Keratinocyte (primary cell): ENCODE data around the gene ERG. TPM values are rescaled to one million over a fixed set of nuclear protein-coding genes. Genes with fewer than 3 reads are reported as not detected.

ENCODE experiments used
- DNase-seq: peaks from one replicate; pipeline ENCODE4 v3.0.0-alpha.2; 2011; ENCODE audit warnings: low read depth, missing footprints, low spot score
- FAIRE-seq: peaks from 2 replicates; lab custom pipeline; 2011; peaks lifted over from hg19 to GRCh38; lab: Jason Lieb, UNC
- H2AFZ ChIP-seq: 2 replicates; pipeline ENCODE4 v1.6.0; 2012; ENCODE audit warnings: low read length, control low read depth, inconsistent platforms; ENCODE audit not compliant: control insufficient read depth
- H3K27ac ChIP-seq: 2 replicates; pipeline ENCODE4 v1.5.1; 2011; ENCODE audit warnings: low read length; ENCODE audit not compliant: control insufficient read depth, insufficient read depth
- H3K27me3 ChIP-seq: 3 replicates; pipeline ENCODE4 v1.6.0; 2011; ENCODE audit warnings: low read length; ENCODE audit not compliant: control insufficient read depth, insufficient read depth; ENCODE audit errors: extremely low read depth
- H3K36me3 ChIP-seq, 2 experiments: 2 replicates in 1 of 2; 3 replicates in 1 of 2; pipeline ENCODE4 v1.5.1; 2011; ENCODE audit warnings: low read length in 2 of 2, mild to moderate bottlenecking in 1 of 2; ENCODE audit not compliant: control insufficient read depth in 2 of 2, insufficient read depth in 2 of 2; ENCODE audit errors: extremely low read depth in 1 of 2
- H3K4me1 ChIP-seq: 3 replicates; pipeline ENCODE4 v1.5.1; 2011; ENCODE audit warnings: low read length; ENCODE audit not compliant: control insufficient read depth, insufficient read depth; ENCODE audit errors: extremely low read depth
- H3K4me2 ChIP-seq: 3 replicates; pipeline ENCODE4 v1.6.0; 2011; ENCODE audit warnings: low read depth, low read length; ENCODE audit not compliant: control insufficient read depth, insufficient read depth; ENCODE audit errors: extremely low read depth
- H3K4me3 ChIP-seq, 3 experiments: fragments of 200-600 bp in 1 of 3; sonication (generic) in 1 of 3; 2 replicates in 2 of 3; 3 replicates in 1 of 3; pipeline ENCODE4 v1.5.1; 2011 to 2016; ENCODE audit warnings: low read length in 3 of 3, mild to moderate bottlenecking in 3 of 3, control low read depth in 2 of 3, inconsistent platforms in 1 of 3, low read depth in 1 of 3, mixed read lengths in 1 of 3, mixed run types in 1 of 3, moderate library complexity in 1 of 3; ENCODE audit not compliant: control insufficient read depth in 2 of 3, insufficient read depth in 2 of 3; ENCODE audit errors: extremely low read depth in 1 of 3
- H3K79me2 ChIP-seq: 2 replicates; pipeline ENCODE4 v1.6.0; 2012; ENCODE audit warnings: low read length; ENCODE audit not compliant: control insufficient read depth, insufficient read depth
- H3K9ac ChIP-seq: 3 replicates; pipeline ENCODE4 v1.6.0; 2011; ENCODE audit warnings: low read length; ENCODE audit not compliant: control insufficient read depth, insufficient read depth; ENCODE audit errors: extremely low read depth
- H3K9me1 ChIP-seq: 3 replicates; pipeline ENCODE4 v1.6.0; 2011; ENCODE audit warnings: low read length; ENCODE audit not compliant: control insufficient read depth, insufficient read depth; ENCODE audit errors: extremely low read depth
- H3K9me3 ChIP-seq: 2 replicates; pipeline ENCODE4 v1.5.1; 2012; ENCODE audit warnings: low read depth, low read length; ENCODE audit not compliant: control insufficient read depth
- H4K20me1 ChIP-seq: 3 replicates; pipeline ENCODE4 v1.6.0; 2011; ENCODE audit warnings: low read length; ENCODE audit not compliant: control insufficient read depth, insufficient read depth; ENCODE audit errors: extremely low read depth
- EZH2 ChIP-seq: IDR thresholded peaks from one replicate; pipeline ENCODE4 v1.6.1; 2012; ENCODE audit warnings: inconsistent platforms, mild to moderate bottlenecking, low read length, moderate library complexity
- dilution Hi-C: fragments of 300-500 bp; cut with MboI; formaldehyde crosslinking; loops from one replicate; pipeline ENCODE4 v1.7.0; 2020; ENCODE audit warnings: low sequenced_read_pairs; ENCODE audit not compliant: extremely low pct_ligation_motif_present
- polyA plus RNA-seq, 5 experiments: library from polyadenylated mRNA; depleted of rRNA in 3 of 5; stranded (reverse) in 3 of 5; stranded (forward) in 1 of 5; unstranded in 1 of 5; fragments of >200 nt; gene quantifications; 1 replicate in 1 of 5; 2 replicates in 3 of 5; 3 replicates in 1 of 5; pipeline versions ENCODE4 v1.2.1 to v1.2.3, GENCODE V29; 2011 to 2012; ENCODE audit warnings: missing spikeins in 2 of 5, low read depth in 1 of 5, low replicate concordance in 1 of 5
- TF ChIP-seq, protein P1 (sequence below), 3 experiments: IDR thresholded peaks in 1 of 3; conservative IDR thresholded peaks in 1 of 3; optimal IDR thresholded peaks in 1 of 3; 2 replicates in 2 of 3; 3 replicates in 1 of 3; pipeline versions ENCODE3 to v1.5.1; 2011; ENCODE audit warnings: low read length in 3 of 3, mild to moderate bottlenecking in 3 of 3, moderate library complexity in 2 of 3, control low read depth in 1 of 3, inconsistent platforms in 1 of 3; ENCODE audit not compliant: insufficient read depth in 2 of 3; ENCODE audit errors: extremely low read depth in 1 of 3

The ERG gene
- polyA plus RNA-seq, 1 donor (not counting 4 experiments of a cell fraction or from before 2014, with no cell fraction given) = 0.08 TPM

DNA sequence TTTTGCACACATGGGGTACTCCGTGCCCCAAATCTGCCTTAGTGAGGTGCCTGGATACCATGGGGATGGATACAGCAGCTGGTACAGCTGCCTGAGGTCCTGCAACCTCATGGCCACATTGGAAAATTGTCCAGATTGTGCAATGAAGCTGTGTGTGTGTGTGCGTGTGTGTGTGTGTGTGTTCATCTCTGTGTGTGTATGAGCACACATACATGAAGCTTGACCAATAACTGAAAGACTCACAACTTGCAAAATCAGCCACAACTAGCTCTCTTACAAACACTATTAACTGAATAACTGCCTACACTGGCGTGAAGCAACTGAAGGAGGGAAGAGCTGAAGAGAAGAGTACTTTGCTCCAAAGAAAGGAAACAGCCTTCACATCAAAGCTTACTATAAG, 78.1 kb downstream of the ERG start:
- no peaks in the 10 kb centered on the region for H3K27me3 ChIP-seq
- no peak for TF ChIP-seq EZH2
- TF ChIP-seq, protein P1, sequence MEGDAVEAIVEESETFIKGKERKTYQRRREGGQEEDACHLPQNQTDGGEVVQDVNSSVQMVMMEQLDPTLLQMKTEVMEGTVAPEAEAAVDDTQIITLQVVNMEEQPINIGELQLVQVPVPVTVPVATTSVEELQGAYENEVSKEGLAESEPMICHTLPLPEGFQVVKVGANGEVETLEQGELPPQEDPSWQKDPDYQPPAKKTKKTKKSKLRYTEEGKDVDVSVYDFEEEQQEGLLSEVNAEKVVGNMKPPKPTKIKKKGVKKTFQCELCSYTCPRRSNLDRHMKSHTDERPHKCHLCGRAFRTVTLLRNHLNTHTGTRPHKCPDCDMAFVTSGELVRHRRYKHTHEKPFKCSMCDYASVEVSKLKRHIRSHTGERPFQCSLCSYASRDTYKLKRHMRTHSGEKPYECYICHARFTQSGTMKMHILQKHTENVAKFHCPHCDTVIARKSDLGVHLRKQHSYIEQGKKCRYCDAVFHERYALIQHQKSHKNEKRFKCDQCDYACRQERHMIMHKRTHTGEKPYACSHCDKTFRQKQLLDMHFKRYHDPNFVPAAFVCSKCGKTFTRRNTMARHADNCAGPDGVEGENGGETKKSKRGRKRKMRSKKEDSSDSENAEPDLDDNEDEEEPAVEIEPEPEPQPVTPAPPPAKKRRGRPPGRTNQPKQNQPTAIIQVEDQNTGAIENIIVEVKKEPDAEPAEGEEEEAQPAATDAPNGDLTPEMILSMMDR (optimal IDR thresholded peaks at IDR 0.05 in 1 of 3, IDR thresholded peaks at IDR 0.05 in 1 of 3, conservative IDR thresholded peaks at IDR 0.05 in 1 of 3; ENCODE audit: extremely low read depth in 1 of 3, insufficient read depth in 2 of 3, low read length in 3 of 3) = no peak
- no peaks in the 10 kb centered on the region for H3K4me1 ChIP-seq
- no peak overlapping the region for H3K27ac ChIP-seq
- H2AFZ ChIP-seq = no peak overlapping the region
- H4K20me1 ChIP-seq = no peaks in the 10 kb centered on the region
- H3K9me1 ChIP-seq = no peaks in the 10 kb centered on the region
- no peaks in the 10 kb centered on the region for H3K36me3 ChIP-seq
- dilution Hi-C loops = no loop called here
- no peak for FAIRE-seq
- no peak overlapping the region for H3K4me2 ChIP-seq
- no peaks in the 10 kb centered on the region for H3K9me3 ChIP-seq
- H3K9ac ChIP-seq = no peak overlapping the region
- no peak for DNase-seq
- H3K4me3 ChIP-seq = no peak overlapping the region
- H3K79me2 ChIP-seq = no peaks in the 10 kb centered on the region

- TF ChIP-seq EZH2 = no peak
- TF ChIP-seq, protein P1 (optimal IDR thresholded peaks at IDR 0.05 in 1 of 3, IDR thresholded peaks at IDR 0.05 in 1 of 3, conservative IDR thresholded peaks at IDR 0.05 in 1 of 3; ENCODE audit: extremely low read depth in 1 of 3, insufficient read depth in 2 of 3, low read length in 3 of 3) = no peak
- H3K36me3 ChIP-seq = no peaks in the 10 kb centered on the region
- H3K9me3 ChIP-seq = no peaks in the 10 kb centered on the region
- no peaks in the 10 kb centered on the region for H3K27me3 ChIP-seq
- no peak overlapping the region for H3K4me3 ChIP-seq
- DNase-seq = no peak
- H3K9ac ChIP-seq = no peak overlapping the region
- no peaks in the 10 kb centered on the region for H3K79me2 ChIP-seq
- dilution Hi-C loops = no loop called here
- no peak overlapping the region for H3K27ac ChIP-seq
- H4K20me1 ChIP-seq = no peaks in the 10 kb centered on the region
- H2AFZ ChIP-seq = no peak overlapping the region
- no peak overlapping the region for H3K4me2 ChIP-seq
- no peak for FAIRE-seq
- no peaks in the 10 kb centered on the region for H3K4me1 ChIP-seq
- H3K9me1 ChIP-seq = no peaks in the 10 kb centered on the region
These were observed 80.6 kb downstream of the ERG start for GRCh38 chr21:38417726-38418125.
